G401.6 (cell line): Measurements from ENCODE around the gene NUPR1.
"Not testable (repeated sequence)": the region's sequence is repeated elsewhere in the genome, so short reads cannot be mapped to it uniquely, and the experiment has no call there.

Source experiments
- FAIRE-seq: peaks from 2 replicates; lab custom pipeline; 2012; peaks lifted over from hg19 to GRCh38; lab: Jason Lieb, UNC

The NUPR1 gene, protein sequence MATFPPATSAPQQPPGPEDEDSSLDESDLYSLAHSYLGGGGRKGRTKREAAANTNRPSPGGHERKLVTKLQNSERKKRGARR

DNA sequence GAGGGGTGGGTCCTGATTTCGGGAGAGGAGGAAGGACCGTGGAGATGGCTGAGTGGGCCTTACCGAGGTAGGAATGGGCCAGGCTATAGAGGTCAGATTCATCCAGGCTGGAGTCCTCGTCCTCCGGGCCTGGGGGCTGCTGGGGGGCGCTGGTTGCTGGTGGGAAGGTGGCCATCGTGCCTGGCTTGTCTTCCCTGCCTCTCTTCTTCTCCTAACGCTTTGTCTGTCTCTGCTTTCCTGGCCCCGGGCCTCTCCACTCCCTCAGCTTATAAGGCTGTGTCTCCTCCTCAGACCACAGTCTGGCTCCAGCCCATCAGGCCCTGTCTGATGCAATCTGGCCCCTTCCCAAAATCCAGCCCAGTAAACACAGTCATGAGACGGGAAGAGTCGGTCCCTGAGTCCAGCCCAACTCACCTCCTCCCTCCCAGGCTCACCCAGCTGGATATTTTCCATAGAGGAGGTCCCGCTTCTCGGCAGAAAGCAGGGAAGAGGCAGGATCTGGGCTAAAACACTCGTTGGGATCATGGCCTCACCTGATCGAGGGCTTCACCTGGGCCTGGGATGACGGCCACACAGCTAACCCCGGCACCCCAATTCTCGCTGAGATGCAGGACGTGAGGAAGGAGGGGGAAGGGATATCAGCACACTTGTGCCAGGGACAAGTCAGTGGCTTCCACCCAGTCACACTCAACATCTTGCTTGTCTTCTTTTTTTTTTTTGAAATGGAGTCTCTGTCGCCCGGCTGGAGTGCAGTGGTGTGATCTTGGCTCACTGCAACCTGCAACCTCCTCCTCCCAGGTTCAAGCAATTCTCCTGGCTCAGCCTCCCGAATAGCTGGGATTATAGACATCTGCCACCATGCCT, at the start of gene NUPR1:
TSS of gene NUPR1 (minus strand) at position 242 of the 864 bp plus-strand sequence. CDS start at position 175, 67 bp downstream.
- peak; percentile 95 for FAIRE-seq

DNA sequence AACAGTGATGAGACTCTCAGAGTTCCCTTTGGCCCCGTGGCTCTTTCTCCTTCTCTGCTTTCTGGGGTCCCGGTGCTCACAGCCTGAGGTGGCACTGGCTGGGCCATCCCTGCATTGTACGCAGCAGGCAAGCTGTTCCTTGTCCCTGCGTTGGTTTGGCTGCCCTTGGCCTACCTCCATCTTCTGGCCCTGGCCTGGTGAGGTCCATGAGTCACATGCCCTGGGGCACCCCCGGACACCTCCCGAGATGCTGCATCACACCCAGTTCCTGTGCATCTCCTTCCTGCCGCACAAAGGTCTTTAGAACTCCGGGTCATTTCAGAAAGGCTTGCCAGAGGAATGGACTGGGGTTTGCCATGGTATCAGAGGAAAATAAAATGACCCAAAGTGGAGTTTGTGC, 48.6 kb upstream of the NUPR1 start:
- no peak for FAIRE-seq

DNA sequence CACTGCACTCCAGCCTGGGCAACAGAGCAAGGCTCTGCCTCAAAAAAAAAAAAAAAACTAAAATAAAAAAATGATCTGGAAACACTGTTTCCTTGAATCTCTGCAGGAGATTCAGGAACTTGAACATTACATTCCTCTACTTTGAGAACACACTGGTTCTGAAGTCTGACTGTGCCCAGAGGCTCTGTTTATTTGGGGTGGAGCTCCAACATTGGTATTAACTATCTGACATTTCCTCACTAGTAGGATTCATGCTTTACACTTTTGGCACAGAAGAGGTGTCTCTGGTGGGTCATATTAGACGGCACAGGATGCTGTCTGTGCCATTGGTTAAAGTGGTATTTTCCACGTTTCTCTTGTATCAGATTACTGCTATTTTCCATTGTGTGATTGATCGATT, 47.7 kb upstream of the NUPR1 start:
- FAIRE-seq, result no peak

DNA sequence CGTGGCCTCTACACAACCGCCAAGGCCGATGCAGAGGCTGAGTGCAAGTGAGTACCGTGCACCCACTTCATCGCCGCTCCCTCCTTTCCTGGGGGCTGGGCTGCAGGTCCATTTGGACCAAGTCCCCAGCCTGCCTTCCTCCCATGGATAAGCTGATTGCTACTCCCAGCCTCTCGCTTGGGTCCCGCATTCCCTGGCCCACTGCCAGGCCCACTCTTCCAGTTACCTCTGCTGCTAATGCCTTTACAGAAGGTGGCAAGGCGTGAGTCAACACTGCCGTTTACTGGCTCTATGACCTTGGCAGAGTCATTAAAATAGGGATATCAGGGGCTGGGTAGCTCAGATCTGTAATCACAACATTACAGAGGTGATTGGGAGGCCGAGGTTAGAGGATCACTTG, 46.9 kb upstream of the NUPR1 start:
- FAIRE-seq, result no peak

DNA sequence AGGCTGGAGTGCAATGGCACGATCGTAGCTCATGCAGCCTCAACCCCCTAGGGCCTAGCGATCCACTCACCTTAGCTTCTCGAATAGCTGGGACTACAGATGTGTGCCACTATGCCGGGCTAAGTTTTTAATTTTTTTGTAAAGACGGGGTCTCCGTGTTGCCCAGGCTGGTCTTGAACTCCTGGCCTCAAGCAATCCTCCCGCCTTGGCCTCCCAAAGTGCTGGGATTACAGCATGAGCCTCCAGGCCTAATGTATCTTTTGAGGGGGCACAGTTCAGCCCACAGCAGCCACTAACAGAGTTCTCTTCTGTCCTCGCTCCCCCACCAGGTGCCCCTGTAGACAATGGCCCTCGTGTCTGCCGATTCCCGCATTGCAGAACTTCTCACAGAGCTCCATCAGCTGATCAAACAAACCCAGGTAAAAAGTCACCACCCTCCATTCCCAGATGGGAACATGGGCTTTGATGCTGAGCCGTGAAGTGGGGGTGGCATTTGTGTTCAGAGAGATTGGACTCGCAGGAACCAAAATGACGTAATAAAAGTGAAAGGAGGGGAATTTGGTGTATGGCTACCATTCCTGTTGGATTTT, 42.0 kb upstream of the NUPR1 start:
- no peak for FAIRE-seq

DNA sequence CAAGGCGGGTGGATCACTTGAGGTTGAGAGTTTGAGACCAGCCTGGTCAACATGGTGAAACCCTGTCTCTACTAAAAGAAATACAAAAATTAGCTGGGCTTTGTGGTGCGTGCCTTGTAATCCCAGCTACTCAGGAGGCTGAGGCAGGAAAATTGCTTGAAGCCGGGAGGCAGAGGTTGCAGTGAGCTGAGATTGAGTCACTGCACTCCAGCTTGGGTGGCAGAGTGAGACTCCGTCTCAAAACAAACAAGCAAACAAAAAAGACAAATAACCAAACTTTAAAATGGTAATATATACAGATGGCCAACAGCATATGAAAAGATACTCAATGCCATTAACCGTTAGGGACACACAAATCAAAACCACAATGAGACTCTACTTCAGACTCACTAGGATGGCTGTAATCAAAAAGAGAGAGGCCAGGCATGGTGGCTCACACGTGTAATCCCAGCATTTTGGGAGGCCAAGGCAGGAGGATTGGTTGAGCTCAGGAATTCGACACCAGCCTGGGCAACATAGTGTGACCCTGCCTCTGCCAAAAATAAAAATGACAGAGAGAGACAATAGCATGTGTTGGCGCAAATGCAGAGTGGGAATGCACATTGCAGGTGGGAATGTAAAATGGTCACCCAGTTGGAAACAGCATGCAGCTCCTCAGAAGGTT, 36.8 kb upstream of the NUPR1 start:
- FAIRE-seq, result no peak

DNA sequence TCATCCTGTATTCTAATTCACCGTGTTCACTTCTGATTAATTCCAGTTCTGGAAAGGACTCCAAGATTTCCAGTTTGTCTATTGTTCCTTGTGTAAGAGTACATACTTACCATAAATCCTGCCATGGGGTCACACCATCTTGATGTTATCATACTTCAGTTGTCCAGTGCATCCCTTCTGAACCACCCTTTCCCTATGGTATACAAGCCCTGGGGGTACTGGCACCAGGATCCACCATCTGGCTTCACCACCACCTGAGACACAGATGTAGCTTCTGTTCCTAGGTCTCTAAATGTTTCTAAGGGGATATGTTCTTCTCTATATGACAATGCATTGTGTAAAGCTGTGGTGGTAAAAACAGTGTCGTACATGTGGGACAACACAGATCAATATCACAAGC, 36.2 kb upstream of the NUPR1 start:
- no peak for FAIRE-seq

DNA sequence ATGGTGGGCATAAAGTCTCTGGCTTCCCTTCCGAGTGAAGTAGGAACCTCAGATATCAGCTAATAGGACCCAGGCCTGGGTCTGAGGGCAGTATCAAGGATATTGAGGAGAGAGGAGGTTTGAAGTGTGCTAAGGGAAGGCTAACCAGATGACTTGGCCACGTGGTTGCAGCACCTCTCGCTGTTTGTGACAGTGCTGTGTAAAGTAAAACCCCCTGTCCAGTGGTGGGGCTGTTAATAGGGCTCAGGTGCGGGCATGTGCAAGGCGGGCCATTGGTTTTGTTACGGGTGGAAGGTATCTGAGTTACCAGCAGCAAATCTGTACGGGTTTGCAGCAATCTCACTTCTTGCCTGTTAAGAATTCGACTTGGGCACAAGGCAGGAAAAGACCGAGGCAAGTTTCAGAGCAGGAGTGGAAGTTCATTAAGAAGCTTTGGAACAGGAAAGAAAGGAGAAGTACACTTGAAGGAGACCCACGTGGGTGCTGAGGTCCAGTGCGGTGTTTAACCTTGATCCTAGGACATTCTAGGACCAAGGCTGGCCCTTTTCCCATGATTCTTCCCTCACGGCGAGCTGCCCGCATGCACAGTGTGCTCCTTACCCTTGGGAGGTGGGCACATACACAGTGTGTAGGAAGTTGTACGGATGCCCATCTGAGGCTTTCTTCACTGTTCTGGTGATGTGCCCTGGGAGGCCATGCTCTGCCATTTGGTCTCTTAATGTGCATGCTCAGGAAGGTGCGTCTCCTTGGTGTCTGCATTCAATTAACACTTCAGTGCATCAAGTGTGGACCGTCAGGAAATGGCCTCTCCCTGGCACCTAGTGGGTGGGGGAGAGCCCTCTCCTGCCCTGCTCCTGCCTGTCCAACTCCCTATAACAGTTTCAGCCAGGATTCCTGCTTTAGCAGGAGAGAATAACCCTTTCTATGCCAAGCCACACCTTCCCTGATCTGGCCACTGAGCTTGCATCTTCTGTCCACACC, 35.3 kb upstream of the NUPR1 start:
- FAIRE-seq, result no peak

DNA sequence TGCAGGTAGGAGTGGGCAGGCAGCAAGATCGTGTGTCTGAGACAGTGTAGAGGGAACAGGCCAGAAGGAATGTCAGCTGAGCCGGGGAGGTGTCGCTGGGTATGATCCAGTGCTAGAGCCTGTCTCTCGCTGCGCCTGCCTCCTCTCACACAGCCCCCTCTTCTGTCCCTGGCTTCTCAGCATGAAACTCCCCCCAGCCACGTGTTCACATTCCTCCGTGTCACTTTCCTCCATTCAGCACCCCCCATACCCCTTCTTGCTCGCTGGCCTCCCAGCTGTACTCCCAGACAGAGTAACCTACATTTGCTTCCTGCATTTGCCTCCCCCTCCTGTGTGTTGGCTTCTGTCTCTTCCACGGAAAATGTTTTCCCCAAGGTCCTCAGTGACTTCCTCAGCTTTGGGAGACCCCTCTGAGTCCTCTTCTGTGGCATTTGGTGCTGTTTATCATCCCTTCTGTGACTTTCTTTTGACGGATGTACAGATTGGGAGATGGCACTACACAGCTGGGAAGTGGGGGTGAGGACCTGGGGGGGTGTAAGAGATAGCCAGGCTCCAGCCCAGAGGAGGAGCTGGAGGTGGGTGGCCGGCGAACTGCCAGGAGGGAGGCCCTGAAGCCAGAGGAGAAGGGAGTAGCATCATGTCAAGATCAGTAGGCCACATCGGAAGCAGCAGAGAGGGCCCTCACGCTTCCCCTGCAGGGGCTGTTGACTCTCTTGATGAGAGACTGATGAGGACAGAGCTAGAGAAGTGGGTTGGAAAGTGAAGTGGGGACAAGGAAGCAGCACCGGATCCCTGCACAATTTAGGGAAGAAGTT, 34.1 kb upstream of the NUPR1 start:
- no peak for FAIRE-seq

DNA sequence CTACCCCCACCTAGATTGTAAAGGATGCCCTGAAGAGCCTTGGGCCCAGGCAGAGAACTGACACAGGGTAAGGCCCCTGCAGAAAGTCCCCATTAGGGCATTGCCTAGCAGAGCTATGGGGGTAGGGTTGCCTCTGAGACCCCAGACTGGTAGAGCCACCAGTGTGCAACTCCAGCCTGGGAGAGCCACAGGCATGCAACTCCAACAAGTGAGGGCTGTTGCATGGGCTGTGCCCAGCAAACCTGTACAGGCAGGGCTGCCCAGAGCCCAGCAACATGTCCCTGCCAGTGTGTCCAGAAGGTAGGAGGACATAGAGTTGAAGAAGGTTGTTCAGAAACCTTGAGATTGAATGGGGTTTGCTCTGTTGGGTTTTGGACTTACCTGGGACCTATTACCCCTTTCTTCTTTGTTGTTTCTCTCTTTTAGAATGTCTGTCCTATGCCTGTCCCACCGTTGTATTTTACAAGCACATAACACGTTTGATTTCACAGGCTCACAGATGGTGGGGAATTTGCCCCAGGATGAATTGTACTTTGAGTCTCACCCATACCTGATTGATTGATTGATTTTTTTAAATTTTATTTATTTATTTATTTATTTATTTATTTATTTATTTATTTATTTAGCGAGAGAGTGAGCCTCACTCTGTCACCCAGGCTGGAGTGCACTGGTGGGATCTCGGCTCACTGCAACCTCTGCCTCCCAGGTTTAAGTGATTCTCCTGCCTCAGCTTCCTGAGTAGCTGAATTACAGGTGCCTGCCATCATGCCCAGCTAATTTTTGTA, 31.4 kb upstream of the NUPR1 start:
- no peak for FAIRE-seq

DNA sequence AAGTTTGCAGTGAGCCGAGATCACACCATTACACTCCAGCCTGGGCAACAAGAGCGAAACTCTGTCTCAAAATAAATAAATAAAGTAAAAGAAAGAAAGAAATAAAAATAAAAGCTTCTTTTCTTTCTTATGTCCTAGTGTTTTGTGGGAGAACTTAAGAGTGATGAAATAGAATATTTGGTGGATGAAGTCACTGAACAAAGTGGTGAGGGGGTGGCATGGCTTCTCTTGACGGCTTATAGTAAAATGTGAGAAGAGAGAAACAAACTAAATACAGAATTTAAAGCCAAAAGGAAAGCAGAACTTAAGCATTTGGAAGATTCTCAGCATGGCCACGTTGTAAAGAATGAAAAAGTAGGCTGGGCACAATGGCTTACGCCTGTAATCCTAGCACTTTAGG, 30.2 kb upstream of the NUPR1 start:
- no peak for FAIRE-seq

DNA sequence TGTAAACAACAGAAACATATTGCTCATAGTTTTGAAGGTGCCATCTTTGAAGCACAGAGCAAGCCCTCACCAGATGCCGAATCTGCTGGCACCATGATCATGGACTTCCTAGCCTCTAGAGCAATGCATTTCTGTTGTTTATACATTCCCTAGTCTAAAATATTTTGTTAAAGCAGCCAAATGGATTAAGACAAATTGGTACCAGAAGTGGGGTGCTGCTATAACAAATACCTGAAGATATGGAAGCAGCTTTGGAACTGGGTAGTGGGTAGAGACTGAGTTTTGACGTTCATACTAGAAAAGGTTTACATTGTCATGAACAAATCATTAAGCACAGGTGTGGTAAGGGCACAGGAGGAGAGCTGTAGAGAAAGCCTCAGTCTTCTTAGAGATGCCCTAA, 28.5 kb upstream of the NUPR1 start:
- FAIRE-seq, result no peak

DNA sequence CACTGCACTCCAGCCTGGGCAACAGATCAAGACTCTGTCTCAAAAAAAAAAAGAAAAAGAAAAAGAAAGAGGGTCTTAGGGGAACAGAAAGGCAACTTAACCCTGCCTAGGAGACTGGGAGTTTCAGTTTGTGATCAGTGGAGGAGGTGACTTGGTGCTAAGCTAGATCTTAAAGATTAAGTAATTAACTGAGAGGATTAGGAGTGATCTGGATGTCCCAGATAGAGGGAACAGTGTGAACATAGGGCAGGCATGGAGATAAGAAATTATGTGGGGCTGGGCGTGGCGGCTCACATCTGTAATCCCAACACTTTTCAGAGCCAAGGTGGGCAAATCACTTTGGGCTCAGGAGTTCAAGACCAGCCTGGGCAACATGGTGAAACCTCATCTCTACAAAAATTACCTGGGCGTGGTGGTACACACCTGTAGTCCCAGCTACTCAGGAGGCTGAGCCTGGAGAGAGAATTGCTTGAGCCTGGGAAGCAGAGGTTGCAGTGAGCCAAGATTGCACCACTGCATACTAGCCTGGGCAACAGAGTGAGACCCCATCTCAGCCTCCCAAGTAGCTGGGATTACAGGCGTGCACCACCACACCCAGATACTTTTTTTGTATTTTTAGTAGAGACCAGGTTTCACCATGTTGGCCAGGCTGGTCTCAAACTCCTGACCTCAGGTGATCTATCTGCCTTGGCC, 27.6 kb upstream of the NUPR1 start:
- not testable (repeated sequence) for FAIRE-seq

DNA sequence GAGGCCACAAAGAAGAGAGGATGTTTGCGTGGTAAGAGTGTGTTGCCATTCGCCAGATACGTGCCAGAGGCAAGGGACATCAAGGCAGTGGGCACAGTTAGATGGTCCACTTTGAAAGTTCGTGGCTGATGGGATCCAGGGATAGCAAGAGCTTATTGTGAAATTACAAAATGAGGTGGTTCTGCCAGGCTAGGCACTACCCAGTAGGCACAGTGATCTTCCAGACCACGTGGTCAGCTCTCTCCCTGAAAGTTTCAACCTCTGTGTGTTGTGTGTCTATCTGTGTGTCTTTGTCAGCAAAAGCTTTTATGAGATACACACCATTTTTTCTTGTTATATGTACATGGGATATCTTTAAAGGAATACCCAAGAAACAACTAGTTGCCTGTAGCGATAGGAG, 24.4 kb upstream of the NUPR1 start:
- no peak for FAIRE-seq

DNA sequence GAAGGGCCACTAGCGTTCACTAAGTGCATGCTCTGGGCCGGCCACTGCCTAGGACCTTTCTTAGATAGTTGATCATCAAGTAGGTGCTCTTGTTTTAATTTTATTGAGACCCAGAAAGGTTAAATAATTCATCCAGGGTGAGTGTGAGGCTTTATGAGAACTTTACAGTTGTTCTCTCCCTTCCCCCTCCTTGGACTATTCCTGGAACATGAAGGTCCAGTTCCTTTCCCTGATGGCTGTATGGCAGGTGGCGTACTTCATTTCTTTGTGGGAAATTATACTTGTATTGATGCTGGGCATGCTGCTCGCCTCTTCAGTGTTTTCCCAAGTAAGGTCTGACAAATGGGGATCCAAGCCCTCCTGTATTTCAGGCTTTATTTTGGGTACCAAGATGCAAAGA, 23.4 kb upstream of the NUPR1 start:
- no peak for FAIRE-seq

DNA sequence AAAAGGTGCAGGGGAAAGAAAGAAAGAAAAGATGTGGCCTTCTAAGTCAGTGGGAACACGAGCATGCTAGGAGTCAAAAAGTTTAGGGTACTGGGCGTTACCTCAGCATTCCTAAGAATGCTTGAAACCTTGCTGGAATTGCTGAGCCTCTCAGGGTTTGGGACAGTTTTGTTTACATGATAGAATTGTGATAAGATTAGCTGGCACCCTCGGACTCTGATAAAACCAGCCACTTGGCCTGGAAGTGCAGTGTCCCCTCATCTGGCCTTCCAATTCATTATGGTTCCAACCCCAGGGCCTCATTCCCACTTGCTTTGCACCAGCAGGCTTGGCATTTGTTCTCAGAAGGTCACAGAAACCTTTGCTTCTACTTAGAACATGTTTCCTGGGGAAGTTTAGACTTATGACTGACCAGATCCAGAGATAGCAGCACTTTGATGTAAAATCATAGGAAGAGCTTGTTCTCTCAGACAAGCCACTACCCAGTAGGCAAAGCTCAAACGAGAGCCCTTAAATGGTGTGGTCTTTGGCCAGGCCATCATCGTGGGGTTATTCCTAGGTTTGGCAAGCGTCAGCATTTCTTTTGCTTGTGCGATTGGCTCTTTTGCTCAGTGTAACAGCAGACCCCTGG, 22.9 kb upstream of the NUPR1 start:
- no peak for FAIRE-seq

DNA sequence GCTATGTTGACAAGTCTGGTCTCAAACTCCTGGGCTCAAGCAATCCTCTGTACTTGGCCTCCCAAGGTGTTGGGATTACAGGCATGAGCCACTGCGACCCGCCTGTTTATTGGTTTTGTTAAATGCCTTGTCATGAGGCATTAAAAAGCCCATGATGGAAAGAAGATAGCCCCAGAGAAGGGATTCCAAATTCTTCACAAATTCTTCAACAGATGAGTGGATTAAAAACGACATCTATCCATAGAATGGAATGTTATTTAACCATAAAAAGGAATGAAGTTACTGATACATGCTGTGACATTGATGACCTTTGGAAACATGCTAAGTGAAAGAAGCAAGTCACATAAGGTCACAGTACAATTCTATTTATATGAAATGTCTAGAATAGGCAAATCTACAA, 19.7 kb upstream of the NUPR1 start:
- no peak for FAIRE-seq

DNA sequence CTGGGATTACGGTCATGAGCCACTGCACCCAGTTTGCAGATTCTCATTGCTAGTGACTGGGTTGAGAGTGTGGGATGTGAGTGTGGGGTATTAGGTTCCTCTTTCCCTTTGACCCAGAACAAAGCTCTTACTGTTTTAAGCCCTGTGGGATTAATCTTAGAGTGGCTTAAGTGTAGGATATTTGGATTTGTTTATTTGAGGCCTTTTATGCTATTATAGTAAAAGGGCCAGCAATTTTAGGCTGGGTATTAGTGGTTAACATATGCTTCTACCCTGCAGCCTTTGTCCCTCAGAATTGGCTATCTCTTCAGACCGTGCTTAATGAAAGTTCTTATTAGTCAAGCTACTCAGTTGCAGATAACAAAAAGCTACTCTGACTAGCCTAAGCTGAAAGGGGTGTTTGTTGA, 18.1 kb upstream of the NUPR1 start:
- no peak for FAIRE-seq

DNA sequence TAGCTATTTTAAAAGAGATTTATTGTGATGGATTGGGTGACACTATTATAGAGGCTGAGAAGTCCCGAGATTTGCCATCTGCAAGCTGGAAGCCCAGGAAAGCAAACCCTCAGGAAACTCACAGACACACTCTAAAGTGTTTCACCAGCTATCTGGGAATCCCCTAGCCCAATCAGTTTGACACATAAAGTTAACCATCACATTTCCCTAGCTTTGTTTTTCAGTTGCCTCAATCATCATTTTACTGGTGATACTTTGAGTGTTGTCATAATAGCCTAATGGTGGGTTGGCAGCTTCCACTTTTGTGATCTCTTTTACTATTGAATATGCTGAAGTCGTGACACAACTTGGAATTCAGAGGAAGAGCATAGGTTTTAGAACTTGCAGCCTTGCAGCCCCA, 16.8 kb upstream of the NUPR1 start:
- no peak for FAIRE-seq
